Right kidney (tissue), 1 donor: Measurements from ENCODE around the gene LMO2.

Experiments
- DNase-seq: peaks from one replicate; pipeline ENCODE4 v3.0.0-alpha.2; 2016

Gene LMO2

DNA sequence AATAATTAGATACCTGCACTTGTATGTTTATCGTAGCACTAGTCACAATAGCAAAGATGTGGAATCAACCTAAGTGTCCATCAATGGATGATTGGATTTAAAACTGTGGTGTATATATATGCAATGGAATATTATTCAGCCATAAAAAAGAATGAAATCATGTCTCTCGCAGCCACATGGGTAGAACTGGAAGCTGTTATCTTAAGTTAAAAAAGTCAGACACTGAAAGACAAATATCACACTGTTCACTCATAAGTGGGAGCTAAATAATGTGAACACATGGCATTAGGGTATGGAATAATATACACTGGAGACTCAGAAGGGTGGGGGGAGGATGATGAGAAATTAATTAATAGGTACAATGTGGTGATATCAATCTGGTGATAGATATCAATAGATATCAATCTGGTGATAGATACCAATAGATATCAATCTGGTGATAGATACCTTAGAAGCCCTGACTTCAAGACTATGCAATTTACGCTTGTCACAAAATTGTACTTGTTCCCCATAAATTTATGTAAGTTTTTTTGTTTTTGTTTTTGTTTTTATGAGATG, 2.0 kb downstream of the LMO2 start:
- DNase-seq = no peak

DNA sequence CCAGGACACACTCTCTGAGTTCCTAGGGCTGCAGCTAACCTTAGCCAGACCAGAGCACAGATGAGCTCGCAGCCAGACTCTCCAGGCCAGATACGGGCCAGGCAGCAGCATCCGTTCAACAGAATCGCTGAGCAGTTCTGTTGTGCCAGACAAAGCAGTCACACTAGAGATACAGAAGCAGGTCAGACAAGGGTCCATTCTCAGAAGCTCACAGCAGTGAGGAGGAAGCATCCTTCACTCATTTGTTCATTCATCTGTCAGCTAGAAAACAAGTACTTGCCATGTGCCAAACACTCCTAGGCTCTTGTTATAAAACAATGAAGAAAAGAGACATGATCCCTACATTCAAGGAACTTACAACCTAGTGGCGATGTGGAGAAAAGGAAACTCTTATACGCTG, 2.6 kb downstream of the LMO2 start:
- no peak for DNase-seq

DNA sequence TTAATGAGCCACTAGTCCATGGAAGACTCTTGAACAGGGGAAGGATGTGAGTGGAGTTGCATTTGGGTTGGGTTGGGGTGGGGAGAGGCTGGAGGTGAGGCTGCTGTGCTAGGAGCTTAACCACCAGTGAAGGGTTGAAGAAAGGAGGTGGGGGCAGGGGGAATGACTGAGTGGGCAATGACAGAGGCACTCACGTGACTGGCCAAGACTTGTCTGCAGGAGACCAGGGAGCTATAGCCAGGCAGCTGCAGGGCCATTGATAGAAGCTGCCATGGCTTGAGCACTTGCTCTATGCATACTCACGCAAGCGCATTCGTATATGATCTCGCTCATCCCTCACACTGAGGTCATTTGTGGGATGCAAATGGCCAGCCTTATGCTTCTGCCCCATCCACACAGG, 4.0 kb downstream of the LMO2 start:
- no peak for DNase-seq

DNA sequence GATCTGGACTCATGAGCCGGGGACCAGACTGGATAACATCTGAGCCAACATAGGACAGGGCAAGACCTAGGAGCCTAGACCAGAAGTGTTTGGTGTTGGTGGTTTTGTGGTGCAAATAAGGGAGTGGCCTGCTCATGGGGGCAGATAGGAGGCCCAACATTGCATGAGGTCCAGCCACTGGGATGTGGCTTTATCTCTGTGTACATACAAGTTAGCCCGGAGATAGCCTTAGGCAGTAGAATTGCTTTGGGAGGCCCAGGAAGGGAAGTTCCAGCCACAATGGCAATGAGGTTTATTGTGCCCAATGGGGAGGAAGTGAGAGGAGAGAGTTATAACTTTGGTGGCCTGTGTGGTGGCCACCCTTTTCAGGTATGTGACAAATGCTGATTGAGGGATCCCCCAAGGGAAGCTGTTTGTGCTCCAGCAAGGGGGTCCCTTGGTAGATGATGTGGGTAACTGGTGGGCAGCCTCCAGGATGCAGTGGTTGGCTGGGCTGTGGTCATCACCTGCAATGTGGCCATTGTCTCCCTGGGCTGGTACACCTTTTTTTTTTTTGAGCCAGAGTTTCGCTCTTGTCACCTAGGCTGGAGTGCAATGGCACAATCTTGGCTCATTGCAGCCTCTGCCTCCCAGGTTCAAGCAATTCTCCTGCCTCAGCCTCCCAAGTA, 6.4 kb downstream of the LMO2 start:
- no peak for DNase-seq

DNA sequence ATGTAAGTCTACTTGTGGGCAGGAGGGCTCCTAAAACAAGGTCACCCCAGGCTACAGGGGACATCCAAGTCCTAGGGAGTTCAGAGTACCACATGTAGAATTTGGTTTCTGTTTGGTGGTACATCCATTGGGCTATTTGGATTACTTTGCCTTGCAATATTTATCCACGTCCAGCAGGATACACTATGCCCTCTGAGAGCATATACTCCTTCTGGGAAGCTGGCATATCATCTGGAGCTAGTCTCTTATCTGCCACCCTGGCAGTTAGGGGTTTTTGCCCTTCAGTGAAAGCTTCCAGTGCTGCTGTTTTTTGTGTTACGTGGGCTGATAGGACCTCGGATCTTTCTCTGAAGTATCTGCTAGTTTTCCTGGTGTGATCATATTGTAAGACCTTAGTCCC, 7.3 kb downstream of the LMO2 start:
- DNase-seq = no peak

DNA sequence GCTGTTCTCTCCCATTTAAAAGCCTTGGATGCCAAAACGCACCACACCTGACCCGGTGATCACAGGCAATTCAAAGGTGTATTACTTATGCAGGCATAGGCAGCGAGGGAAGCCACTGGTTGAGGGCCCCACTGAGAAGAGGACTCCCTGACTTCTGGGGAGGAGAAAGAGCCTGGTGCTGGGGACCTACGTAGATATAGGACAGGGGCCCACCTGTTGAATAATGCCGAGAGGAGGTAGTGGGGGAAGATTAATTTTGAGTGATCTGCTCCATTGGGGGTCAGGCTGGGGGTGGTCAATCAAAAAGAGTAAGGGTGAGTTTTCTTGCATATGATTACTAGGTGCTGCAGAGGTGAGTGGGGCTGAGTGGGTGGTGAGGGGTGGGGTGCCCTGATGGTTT, 7.8 kb downstream of the LMO2 start:
- DNase-seq = no peak

DNA sequence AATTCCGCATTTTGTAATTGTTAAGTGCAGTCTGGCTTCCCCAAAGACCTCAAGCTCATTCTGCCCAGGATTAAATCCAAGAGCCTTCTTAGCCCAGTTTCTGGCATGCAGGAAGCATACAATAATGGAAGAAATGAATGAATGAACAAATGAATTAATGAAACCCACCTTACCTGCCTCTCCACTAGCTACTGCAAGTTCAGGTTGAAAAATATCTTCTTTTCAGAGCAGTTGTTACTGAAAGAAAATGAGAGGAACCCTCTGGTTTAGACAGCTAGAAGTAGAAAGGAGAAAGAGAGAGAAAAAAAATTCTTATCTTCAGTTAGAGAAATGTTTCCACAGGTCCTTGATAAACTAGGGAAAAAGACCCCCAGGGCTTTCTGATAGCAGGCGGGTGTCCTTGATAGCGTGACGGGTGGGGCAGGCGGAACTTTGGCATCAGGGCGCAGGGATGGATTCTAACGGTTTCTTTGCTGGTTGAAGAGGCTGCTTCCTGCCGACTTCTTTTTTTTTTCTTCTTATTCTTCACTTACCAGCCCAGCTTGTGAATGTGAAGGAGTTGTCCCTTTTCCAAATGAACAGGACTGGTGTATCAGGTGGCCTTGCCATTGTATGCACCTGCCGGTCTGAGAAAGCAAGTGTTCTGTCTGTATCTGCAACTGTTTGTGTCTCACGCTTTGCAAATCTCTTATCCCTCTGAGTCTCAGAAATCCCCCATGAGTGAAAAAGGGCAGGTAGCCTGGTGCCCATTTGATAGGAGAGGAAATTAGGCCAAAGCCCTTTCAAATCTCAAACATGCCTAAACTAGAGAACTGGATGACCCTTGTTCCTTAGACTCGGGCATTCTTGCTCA, 10.0 kb downstream of the LMO2 start:
- DNase-seq = no peak

DNA sequence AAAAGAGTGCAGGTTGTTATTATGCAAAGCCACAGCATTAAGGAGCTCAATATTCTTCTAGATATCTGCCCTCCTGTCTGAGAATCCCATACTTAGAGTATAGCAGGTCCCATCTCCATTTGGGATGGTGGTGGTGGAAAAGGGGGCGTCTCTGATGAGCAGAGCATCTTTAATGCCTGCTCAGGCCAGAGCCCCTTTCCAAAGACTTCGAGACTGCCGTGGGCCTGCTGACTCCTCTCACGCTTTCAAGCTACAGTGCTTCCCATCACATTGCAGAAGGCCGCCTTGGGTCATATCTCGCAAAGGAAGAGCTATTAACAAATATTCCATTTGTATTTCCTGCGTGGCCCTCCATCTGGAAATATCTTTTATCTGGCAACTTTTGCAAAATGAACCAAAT, 10.9 kb downstream of the LMO2 start:
- DNase-seq = no peak

DNA sequence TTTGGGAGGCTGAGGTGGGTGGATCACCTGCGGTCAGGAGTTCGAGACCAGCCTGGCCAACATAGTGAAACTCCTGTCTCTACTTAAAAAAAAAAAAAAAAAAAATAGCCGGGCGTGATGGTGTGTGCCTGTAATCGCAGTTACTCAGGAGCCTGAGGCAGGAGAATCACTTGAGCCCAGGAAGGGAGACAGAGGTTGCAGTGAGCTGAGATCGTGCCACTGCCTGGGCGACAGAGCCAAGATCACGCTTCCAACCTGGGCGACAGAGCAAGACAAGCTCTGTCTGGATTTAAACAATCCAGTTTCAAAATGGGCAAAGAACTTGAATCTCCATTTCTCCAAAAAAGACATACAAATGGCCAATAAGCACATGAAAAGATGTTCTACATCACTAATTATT, 12.5 kb downstream of the LMO2 start:
- DNase-seq = no peak

DNA sequence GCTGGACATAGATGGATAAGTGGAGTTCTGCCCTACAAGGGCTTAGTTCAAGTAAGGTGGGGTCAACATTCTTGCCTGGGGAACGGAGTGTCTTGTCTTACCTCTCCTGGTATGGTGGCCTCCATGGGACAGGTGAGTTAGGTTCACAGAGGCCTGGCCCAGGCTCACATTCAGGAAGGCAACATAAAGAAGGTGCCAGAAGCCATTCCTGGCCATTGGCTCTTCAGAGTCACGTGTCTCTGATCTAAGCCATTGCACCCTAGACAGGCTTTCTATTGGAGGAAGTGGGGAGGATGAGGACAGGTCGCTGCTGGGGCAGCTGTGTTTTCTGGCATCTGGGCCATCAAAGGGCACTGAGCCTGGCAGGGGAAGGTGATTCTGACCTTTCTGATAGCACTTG, 14.8 kb downstream of the LMO2 start:
- no peak for DNase-seq

DNA sequence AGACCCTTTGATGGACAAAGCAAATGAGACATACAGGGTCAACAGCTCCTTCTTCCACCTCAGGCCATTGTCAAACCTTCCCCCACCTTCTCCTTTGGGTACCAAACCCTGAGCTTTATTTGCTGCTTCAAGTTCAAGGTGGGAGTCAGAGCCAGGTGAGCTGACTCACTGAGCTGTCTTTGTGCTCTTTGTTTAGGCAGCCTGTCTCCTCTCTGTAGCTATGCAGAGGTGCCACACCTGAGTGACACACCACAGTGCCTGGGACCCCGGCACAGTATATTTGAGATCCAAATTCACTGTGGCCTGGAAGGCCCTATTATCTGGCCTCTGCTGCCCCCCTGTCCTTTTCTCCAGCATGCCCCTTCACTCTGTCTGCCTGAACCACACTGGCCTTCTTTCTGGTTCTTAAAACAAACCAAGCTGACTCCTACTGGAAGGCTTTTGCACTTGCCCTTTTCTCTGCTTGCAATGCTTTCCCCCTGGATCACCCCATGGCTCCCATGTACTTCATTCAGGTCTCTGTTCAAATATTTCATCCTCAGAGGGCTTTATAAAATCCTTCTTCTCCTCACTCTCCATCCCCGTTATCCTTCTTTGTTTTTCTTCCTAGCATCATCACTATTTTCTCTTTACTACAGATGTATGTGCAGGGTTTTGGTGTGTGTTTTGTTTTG, 16.1 kb downstream of the LMO2 start:
- DNase-seq = no peak

DNA sequence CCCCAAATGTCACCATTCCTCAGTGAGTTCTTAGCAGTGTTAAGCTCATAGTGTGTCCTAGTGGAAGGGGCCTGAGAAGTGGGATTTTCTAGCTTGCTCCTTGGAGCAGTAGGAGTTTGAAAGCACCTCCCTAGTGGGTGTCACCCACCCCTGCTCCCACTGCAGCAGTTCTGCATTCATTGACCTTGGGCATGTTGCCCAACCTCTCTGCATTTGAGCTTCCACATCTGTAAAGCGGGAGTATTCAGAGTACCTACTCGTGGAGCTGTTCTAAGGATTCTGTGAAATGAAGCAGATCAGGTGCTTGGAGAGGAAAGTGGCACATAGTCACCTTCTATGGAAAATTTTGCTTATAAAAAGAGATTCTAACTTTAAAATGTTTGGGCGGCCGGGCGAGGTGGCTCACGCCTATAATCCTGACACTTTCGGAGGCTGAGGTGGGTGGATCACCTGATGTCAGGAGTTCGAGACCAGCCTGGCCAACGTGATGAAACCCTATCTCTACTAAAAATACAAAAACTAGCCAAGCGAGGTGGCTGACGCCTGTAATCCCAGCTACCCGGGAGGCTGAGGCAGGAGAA, 16.9 kb downstream of the LMO2 start:
- DNase-seq = no peak

DNA sequence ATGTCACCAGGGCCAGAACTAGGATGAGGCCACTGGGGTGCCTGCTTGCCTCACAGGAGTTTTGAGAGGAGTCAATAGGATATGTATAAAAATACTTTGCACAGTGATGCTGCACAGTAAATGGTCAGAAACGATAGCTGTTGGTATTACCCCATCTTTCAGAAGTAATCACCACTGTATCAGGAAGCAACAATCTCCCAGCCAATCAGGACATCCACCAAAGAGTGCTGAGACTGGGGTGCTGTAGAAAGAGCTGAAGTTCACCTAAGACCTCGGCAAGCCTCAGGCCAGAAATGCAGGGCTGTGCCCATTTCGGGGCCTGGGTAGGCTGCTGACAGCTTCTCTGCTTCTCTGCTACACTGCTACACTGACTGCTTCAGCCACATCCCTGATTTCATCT, 17.4 kb downstream of the LMO2 start:
- DNase-seq = no peak

DNA sequence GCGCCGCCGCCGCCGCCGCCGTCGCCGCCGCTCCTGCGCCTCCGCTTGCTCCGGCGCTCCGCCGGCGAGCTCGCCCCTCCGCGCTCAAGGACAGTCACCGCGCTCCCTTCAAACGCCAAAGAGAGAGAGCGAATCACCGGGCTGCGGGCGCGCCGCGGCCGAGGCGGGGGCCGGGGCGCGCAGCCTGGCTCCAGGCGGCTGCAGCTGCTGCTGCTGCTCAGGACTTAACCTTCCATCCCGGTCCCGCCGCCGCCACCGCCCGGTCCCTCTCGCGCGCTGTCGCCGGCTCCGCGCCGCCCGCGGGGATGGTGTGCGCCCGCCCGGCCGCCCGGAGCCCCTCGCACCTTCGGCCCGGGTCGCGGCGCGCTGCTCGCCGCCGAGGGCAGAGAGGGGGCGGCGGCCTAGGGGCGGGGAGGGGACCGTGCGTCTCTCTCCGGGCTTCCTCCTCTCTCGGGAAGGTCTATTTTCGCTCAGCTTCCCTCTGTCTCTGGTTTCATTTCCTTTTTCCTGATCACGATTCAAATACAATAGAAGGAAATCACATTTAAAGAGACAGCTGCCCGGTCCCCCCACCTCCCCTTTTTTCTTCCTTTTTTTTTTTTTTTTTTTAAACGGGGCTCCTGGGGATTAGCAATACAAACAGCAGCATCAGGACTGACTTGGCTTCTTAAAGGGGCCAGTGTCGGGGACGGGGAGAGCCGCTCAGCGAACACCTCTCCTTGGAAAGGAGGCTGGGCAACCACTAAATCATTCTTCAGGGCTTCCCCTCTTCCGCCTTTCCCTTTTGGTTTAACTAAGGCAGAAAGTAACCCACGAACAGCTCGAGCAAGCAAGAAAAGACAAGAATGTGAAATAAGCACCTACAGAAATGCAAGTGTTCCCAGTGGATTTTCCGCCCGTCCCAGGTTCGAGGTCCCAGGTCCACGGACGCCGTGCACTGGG, 22.1 kb downstream of the LMO2 start:
- DNase-seq = peak; percentile 72

DNA sequence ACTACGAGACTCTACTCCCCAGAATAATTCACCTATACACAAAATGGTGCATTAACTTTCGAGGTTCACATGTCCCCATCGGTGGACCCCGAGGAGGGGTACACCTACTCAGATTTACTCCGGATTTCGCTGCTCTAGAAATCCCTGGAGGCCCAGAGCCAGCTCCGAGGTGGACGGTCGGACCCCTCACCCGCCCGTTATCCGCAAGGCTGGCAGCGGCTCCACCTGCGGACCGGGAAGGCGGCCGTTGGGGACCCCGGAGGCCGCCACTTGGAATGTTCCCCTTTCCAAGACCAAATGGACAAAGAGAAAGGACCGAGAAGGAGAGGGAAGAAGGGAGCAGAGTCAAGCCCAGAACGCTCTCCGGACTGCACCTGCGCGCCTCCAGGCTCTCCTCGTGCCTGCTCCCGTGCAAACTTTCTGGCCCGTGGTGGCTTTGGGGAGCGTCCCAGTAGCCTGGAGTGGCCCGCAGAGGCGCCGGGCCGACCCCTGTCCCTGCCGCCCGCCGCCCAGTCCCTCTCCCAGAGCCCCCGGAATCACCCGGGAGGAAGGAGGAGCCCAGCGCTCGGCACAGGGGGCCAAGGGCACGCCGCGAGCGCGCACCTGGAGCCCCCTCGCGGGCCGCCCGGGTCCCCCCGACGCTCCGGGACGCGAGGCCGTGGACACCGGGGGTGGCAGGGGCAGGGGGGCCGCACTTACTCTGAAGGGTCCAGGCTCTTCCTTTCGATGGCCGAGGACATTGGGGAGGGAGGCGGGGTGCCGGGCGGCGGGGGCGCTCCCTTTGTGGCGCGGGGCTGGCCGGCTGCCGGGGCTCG, 23.0 kb downstream of the LMO2 start:
- peak; percentile 78 for DNase-seq

DNA sequence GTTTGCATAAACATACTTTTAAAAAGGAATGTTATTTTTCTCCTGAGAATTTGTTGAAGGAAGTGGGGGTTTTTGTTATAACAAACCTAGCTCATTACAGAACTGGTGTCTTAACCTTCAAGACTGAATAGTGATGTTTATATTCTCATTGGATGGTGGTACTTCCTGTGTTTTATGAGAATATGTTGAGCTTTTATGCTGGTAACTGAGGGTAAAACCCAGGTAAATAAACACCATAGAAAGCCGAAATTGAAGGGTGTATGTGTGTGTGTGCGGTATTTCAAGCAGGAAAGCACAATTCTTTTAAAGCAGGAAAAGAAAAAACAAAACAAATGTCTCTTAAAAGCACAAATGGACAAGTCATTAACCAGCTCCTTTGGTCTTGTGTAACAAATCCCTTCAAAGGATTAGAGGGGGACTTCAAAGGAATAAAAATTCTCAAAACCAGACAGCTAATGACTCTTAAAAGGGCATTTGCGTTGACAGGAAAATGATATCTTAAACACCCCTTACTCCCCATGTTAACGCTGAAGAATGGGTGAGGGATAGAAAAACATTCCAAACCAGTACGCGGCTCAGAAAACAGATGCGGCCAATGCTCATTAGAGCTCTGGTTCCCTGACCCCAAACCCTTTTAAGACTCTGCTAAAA, 23.8 kb downstream of the LMO2 start:
- DNase-seq = no peak

DNA sequence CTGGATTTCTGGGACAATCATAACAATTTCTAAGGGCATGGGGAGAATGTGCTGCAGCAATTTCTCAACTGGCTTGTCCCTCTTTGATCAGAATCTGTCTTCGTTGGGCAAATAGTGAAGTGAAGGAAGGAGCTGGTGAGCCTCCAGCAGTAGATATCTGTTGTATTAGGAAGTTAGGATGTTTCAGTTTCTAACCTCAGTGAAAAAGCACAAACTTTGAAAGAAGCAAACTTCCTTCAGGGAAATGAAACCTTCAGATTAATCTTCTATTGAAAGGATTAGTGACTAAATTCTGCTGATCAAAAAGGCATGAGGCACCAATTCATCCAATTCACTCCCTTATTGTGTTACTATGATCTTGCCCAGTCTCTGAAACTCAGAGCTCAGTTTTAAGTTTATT, 24.3 kb downstream of the LMO2 start:
- DNase-seq = no peak

DNA sequence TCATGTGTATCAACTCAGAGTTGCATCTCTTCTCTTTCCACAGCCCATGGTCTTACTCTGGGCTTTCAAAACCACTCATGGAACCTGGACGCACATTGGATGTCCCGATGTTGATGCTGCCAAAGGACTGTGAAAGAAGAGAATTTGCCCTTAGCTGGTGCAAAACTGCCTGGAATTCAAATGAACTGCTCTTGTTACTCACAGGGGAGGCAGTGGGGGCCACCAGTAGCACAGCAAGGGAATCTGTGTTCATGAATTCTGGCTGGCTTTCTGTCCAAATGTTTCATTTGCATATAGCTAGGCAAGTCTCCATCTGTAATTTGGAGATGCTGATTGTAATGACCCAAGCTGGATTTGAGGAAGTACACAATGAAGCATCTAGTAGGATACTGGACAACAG, 24.9 kb downstream of the LMO2 start:
- no peak for DNase-seq

DNA sequence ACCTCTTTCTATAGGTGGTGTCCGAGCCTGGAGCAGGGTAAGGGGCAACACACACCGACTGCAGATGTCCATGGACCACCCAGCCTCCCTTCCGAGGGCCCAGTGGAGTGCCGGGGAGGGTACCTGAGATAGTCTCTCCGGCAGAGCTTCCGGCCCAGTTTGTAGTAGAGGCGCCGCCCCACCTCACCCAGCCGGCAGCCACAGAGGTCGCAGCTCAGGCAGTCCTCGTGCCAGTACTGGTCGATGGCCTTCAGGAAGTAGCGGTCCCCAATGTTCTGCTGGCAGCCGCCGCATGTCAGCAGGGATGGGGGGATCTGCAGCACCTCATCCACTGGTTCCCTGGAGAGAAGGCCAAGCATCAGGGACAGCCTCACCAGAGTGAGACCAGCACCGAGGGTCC, 27.4 kb downstream of the LMO2 start:
- DNase-seq = no peak
